CD4-positive, alpha-beta T cell treated with Interleukin-17A for 4 hours (primary cell): ENCODE data around the gene CCDC110.

Source experiments
- DNase-seq: peaks from one replicate; pipeline ENCODE4 v3.0.0-alpha.2; 2020; ENCODE audit warnings: mixed read lengths

Gene CCDC110

DNA sequence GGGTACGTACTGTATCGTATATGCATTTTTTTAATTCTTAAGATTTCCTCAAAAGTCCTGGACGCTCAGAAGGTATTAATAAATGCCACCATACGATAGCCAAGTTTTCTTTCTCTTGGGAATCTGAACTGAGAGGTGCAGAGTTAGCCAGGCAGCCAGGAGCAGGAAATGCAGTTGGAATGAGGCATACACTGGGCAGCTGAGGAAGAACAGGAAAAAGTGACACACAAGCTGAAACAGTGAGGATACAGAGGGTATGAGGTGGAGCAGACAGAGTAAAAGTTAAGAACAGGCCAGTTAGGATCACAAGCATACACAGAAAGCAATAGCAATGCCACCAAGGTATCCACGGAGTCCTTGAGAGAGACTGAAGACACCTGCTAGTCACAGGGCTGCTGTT, 59.1 kb downstream of the CCDC110 start:
- no peak for DNase-seq

DNA sequence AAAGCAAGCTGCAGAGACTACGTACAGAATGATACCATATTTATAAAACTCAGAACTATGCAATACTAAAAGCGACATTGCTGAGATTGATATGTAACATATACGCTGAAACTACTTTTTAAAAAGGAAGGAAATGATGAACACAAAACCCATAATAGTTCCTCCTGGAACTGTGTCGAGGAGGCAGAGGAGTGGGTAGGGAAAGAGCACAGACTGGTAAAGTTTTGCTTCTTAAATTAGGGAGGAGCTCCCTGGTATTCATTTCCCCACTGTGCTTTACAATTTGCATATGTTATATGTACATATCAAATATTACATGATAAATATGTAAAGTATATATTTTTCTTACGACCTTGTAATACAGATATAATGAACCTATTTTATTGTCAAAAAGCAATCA, 59.7 kb downstream of the CCDC110 start:
- no peak for DNase-seq

DNA sequence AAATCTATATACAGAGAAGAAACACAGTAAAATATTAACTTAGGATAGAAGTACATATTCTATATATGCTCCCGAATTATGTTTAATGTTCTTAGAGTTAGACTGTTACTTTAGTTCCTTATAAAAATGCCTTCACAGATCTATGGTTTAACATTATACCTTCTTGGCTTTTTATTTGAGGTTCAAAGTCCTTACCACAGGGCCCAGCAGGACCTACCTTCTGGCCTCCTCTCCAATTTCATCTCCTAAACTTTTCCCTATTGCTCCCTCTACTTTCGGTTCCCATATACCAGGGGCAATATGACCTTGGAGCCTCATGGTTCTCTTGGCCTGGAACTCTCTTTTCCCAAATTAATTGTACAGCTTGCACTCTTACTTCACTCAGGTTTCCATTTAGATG, 63.1 kb downstream of the CCDC110 start:
- DNase-seq: no peak

DNA sequence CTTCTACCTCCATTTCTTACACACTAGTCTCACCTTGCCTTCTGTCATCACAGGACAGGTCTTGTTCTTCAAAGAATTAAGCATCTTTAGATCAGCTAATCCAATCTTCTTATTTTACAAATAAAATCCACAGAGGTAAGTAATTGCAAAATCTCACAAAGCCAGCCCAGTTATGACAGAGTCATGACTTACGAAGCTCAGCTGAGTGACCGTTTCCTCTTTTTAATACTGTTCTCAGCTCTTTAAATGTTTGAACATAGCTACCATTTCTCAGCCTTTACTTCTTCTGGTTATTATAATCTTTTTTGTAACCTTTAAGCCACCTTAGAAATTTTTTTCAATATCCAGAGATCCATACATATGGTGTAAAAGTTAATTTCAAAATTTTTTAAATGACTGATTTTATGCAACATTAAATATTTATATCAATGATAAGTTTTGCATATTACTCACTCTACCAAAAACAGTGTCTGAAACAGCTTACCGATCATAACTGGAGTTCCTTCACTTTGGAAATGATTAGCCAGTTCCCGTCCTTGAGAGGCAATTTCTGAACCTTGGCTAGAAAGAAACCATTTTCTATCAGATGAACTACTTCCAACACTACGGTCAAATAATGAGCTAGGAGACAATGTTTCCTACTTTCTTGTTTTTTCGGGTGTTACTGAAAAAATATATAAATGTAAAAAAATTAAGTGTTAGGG, 66.1 kb downstream of the CCDC110 start:
- no peak for DNase-seq

- DNase-seq: no peak
Measured at GRCh38 chr4:185404031-185404430, 67.5 kb downstream of the CCDC110 start.

GRCh38 chr4:185399466-185399865, 72.1 kb downstream of the CCDC110 start:
- no peak for DNase-seq

- no peak for DNase-seq
Measured at GRCh38 chr4:185398618-185399017, 72.9 kb downstream of the CCDC110 start.

DNA sequence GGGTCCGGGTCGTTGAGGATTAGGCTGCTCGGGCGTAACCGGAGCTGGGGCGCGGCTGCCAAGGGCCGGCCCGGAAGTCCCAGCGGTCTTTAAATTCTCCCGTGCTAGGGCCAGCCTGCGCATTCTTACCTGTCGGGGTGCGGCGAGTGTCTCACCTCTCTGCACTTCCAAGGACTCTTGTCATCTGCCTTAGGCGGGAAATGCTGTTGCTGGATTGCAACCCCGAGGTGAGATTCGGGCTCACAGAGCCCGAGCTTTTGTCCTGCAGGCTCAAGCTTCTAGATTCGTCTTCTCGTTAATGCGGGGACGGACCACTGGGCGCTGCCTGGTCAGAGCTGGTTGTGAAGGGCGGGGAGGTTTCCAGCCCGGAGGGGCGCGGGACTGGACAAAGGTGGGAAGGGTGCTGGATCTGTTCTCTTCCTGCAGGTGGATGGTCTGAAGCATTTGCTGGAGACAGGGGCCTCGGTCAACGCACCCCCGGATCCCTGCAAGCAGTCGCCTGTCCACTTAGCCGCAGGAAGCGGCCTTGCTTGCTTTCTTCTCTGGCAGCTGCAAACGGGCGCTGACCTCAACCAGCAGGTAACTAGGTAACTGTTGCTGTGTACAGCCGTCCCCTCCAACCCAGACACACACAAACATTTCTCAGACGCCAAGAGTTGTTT, 74.7 kb downstream of the CCDC110 start, which contains the start of gene ANKRD37:
Gene ANKRD37, plus strand, starts transcription at position 118 of the 662 bp plus-strand sequence. Its CDS starts 83 bp downstream, at position 201.
- DNase-seq: no peak

DNA sequence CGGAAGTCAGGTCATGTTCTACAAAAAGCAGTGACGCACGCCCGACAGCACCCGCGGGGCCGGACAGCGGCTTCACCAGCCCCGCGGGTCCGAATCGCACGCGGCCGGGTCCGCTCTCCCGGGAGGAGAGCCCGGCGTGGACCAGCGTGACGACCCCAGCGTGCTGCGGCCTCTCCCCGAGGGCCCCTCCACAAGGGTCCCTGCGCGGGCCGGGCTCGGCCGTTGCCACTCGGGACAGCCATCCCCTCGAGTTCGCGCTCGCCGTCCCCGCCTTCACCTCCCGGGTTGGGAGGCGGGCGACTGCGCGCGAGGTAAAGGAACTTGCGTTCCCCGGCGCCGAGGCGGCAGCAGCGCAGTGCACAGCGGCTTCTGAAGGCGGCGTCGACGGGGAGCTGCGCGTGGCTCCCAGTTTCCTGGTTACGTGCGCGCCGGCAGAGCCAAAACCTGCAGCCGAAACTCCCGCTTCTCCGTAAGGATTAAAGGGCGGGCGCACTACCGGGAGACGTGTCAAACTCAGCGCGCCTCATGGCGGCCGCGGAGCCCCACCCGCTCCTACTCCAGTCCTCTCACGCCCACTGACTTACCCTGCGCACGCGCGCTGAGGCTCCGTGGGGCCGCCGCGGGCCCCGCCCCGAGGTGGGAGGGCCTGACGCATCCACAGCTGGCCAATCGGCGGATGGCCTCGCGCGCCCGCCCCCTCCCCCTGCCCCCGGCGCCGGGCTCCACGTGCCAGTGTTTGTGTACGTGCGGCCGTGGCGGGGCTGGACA, 75.4 kb downstream of the CCDC110 start:
- peak; percentile 96 for DNase-seq

GRCh38 chr4:185395238-185395955, 76.1 kb downstream of the CCDC110 start, which contains the start of gene LRP2BP:
Gene LRP2BP (minus strand): TSS chr4:185395924. CDS start chr4:185378186, 17,738 bp downstream.
- no peak for DNase-seq
